ENCODE data around the gene KCNA2. TPM values are rescaled to one million over a fixed set of nuclear protein-coding genes. Genes with fewer than 3 reads are reported as not detected.
A peak's percentile ranks its signal among the peaks of the same experiment; 100 is the strongest.

The KCNA2 gene
- not detected in 2 replicates for total RNA-seq

DNA sequence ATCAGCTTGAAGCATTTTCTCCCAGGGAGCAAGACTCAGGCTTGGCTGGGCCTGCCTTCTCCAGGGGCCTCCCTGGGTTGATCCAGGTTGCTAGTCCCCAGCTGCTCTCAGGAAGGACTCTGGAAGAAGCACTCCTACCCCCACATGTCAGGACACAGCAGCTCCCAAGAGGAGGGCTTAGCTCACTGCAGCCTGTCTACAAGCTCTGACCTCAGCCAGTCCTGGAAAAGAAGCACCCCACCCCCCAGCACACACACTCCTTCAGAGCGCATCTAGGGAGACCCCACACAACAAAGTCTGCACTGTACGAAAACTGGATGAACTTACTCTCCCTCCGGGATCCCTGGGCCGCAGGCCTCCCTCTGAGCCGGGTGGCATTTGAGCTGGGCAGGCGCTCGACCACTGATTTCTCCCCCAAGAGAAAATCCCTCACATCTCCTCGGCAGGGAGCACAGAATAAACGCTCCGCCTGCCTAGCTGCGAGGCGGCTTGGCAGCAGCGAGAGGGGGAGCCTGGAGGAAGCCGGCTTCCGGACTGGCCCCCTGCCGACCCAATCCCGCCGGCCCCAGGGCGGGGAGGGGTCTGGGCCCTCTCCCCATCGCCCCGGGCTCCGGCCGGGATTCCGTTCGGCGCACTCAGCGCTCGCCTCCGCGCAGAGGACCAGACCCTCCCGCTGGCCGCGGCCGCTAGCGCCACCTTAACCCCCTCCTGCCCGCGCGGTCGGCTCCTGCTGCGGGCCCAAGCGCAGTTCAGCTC, at the start of gene KCNA2:
KCNA2 (minus strand) TSS at position 458 of the 756 bp plus-strand sequence. CDS start 1,576 bp downstream, outside the sequence.
- peak; percentile 13 for DNase-seq

- DNase-seq, result no peak
Observed at GRCh38 chr1:110650609-110651008, 44.5 kb upstream of the KCNA2 start.

- no peak for DNase-seq
Observed at GRCh38 chr1:110648417-110648816, 42.3 kb upstream of the KCNA2 start.

GRCh38 chr1:110647254-110647891, 41.2 kb upstream of the KCNA2 start:
- peak; percentile 5 for DNase-seq

GRCh38 chr1:110645821-110646735, 39.9 kb upstream of the KCNA2 start:
- peak; percentile 5 for DNase-seq

GRCh38 chr1:110645211-110645610, 39.1 kb upstream of the KCNA2 start:
- no peak for DNase-seq

DNA sequence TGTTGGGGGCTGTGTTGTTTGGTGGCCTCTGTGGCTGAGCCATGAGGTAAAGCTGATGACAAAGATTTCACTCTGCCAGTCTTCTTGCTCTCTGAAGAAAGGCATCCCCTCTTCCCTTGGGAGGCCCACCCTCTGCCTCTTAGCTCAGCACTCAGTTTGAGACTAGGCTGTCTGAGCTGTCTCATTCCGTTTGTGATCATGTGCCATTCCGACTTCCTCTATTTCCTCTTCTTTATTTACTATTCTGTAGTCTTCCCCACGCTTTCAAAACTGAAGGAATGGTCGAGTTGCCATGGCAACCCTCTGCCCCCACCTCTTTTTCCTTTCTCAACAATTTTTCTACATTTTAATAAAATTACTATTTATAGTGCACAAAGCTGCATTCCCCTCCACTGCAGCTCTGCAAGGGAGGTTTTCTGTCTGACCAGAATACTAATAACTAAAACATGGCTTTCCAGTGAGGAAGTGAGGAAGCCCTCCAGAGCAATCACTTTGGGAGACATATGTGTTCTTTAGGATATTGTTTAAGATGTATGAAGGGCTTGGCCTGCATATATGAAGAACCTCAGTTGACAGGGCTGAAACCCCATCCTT, 37.8 kb upstream of the KCNA2 start:
- DNase-seq, result no peak

DNA sequence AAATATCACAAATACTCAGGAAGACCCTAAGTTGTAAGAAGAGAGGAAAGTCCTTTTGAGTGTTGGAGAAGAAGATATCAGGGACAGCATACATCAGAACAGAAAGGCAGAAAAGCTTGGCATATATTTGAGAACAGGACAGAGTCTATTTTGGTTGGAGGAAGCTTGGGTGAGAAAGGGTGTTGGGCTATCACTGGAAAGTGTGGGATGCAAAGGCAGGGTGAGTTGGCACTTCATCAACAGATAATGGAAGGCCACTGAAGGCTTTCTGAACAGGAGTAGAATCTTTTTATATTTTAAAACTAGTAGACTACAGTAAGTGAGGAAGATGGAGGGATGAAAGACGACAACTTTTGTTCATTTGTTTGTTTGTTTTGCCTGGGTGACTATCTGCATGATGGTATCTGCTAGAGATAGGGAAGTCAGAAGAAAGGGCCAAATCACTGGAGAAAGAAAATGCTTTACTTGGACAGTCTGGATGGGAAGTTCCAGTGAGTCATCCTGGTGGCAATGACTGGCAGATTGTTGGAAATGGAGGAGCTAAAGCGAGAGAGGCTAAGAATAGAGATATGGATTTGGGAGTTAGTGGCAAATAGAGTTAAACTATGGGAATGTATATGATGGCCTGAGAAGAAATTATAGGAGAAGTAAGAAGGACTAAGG, 33.7 kb upstream of the KCNA2 start:
- no peak for DNase-seq

DNA sequence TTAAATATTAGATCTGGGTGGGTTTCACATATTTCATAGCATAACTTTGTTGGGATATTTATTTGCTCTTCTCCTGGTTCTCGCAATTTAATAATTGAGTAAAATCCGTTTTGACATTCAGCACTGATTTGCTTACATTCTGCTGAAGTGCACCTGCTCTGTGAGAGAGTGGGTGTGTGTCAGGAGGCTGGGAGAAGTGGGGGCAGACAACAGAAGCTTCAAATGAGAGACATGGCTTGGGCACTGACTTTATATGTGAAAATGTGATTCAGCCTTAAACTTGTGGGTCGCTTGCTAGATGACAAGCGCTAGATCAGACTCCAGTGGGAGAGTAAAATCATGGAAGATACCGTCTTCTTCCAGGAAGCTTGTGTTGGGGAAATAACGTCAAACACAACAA, 32.4 kb upstream of the KCNA2 start:
- no peak for DNase-seq

- DNase-seq, result no peak
Observed at GRCh38 chr1:110638058-110638457, 31.9 kb upstream of the KCNA2 start.

DNA sequence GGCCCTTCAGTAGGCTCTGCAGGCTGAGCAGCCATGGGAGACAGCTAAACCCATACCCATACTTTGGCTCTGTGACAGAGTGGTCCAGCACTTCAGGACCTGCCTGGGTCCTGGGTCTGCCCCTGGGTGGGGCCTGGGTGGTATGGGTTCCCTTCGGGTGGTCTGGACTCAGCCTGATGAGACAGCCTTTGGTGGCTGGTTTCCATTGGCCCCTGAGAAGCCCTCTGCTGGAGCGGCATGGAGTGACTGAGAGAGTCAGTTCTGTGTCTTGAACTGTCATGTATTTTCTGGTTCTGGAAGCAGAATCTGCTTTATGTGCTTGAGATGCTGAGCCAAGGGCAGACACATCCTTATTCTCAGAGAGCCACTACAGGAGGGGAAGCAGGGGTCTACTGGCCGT, 31.3 kb upstream of the KCNA2 start:
- no peak for DNase-seq

- DNase-seq, result no peak
Observed at GRCh38 chr1:110636149-110636935, 30.2 kb upstream of the KCNA2 start.

GRCh38 chr1:110635434-110635833, 29.3 kb upstream of the KCNA2 start:
- DNase-seq, result no peak

- DNase-seq, result peak; percentile 20
Observed at GRCh38 chr1:110634455-110635311, 28.5 kb upstream of the KCNA2 start.

GRCh38 chr1:110634086-110634454, 27.9 kb upstream of the KCNA2 start:
- DNase-seq, result no peak

DNA sequence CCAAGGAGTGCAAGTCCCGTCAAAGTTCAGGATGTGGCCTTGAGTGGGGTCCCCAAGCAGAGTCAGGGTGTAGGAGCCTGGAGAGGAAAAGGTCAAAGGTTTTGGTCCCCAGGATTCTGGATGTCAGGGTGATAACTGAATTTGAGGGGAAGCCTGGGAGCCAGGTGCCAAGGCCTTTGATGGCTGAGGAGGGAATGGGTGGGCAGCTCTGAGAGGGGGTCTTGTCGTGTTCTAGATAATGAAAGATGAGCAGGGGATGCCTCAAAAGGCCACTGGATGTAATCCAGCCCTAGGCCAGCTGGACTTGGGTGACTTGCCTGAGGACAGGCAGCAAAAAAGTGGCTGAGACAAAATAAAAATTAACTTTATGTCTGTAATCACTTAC, 27.5 kb upstream of the KCNA2 start:
- DNase-seq, result no peak

GRCh38 chr1:110631836-110632620, 25.9 kb upstream of the KCNA2 start:
- DNase-seq, result no peak

DNA sequence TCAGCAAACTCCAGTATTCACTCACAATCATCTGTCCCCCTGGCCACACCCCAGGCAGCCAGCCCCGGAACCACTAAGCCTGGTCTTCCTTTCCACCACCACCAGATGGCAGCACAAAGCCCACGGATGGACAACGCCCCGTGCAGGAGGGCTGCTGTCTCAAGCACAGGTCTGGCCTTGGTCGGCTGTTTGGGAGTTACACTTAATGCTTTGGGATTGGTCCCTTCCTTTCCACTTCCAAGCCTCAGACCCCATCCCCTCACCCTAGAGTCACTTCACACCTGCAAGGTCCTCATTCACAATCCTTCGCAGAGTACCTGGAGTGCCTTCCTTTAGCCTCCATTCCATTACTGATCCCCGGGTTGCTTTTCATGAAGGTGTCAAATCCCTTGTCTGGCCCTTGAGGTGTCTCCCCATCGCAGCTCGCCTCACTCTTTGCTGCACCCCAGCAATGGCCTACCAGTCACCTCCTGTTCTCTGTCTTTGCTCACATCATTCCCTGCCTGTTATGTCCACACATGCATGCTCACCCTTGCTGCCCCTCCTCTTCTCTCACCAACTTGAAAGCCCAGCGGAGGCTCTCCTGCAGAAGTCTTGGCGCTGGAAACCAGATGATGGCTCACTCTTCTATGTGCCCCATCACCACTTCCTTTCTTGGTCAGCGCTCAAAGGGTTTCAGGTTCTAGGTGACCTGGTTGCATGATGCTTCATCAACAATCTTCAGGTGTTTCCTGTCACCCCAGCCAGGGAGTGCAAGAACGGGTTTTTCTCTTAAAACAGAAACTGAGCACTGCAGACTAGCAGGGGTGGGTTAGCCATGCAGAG, 24.9 kb upstream of the KCNA2 start:
- peak; percentile 78 for DNase-seq

Data from dermis blood vessel endothelial cell (primary cell).